Adrenal gland (tissue), 12 donors: ENCODE measurements around the gene CSNK1A1L. TPM values are rescaled to one million over a fixed set of nuclear protein-coding genes. Genes with fewer than 3 reads are reported as not detected.
"Not testable (repeated sequence)": the region's sequence is repeated elsewhere in the genome, so short reads cannot be mapped to it uniquely, and the experiment has no call there.

ENCODE experiments used
- DNase-seq, 7 donors: peaks; one replicate each; pipeline ENCODE4 v3.0.0-alpha.2; 2019 to 2020
- H3K27ac ChIP-seq, 5 donors: fragments of 200-600 bp; sonication (generic) in 4 of 5; 1 replicate in 3 of 5; 2 replicates in 2 of 5; pipeline versions ENCODE4 v1.5.1 to v1.8.0; 2016 to 2020; ENCODE audit warnings: mild to moderate bottlenecking in 1 of 5
- H3K27me3 ChIP-seq: fragments of 200-600 bp; 2 replicates; pipeline ENCODE4 v1.8.0; 2021
- H3K36me3 ChIP-seq, 2 donors: fragments of 200-600 bp; replicated peaks in 1 of 2; 1 replicate in 1 of 2; 2 replicates in 1 of 2; pipeline versions ENCODE4 v1.5.1 to v1.8.0; 2018 to 2022
- H3K4me1 ChIP-seq, 2 donors: fragments of 200-600 bp; replicated peaks in 1 of 2; 1 replicate in 1 of 2; 2 replicates in 1 of 2; pipeline versions ENCODE4 v1.5.1 to v1.8.0; 2018 to 2021
- H3K4me3 ChIP-seq, 4 donors: fragments of 200-600 bp; sonication (generic) in 3 of 4; one replicate each; pipeline ENCODE4 v1.5.1; 2016 to 2018
- H3K9me3 ChIP-seq, 3 donors: fragments of 200-600 bp; sonication (generic) in 1 of 3; replicated peaks in 1 of 3; 1 replicate in 2 of 3; 2 replicates in 1 of 3; pipeline versions ENCODE4 v1.5.1 to v1.8.0; 2016 to 2021
- CTCF ChIP-seq, 6 experiments: fragments of 450-650 bp in 4 of 6; fragments of 200-600 bp in 2 of 6; sonication (generic) in 1 of 6; IDR thresholded peaks; 1 replicate in 5 of 6; 2 replicates in 1 of 6; pipeline versions ENCODE4 v1.5.1 to v1.8.0; 2016 to 2021; ENCODE audit warnings: antibody characterized with exemption in 6 of 6, mild to moderate bottlenecking in 2 of 6, moderate library complexity in 1 of 6
- POLR2A ChIP-seq, 2 donors: fragments of 450-650 bp; IDR thresholded peaks; one replicate each; pipeline ENCODE4 v1.6.1; 2017; ENCODE audit warnings: antibody characterized with exemption in 2 of 2, mild to moderate bottlenecking in 2 of 2, moderate library complexity in 1 of 2
- WGBS, 4 donors: extraction: QIAGEN DNeasy Blood & Tissue Kit in 2 of 4; methylation state at CpG; one replicate each; pipeline versions ENCODE4 v1.1.5 to v1.1.7; 2013 to 2017; 5-methylcytosine and 5-hydroxymethylcytosine counted together
- intact Hi-C, 2 donors: fragments of 100-400 bp; cut with DNase I; formaldehyde crosslinking; loops; one replicate each; pipeline versions ENCODE4 v1.14.1 to v1.15.0; 2022 to 2023
- polyA plus RNA-seq, 3 donors: library from polyadenylated mRNA; stranded (reverse); fragments of 200-250 nt in 2 of 3; fragments of 350-450 nt in 1 of 3; fragmentation: Illumina TruSeq in 1 of 3; extraction: RNeasy Lipid Tissue Mini Kit (QIAGEN cat#74804) in 1 of 3; gene quantifications; one replicate each; pipeline ENCODE4 v1.2.3, GENCODE V29; 2013 to 2014
- total RNA-seq, 9 donors: library from RNA; depleted of rRNA in 4 of 9; stranded (reverse); fragments of >200 nt in 4 of 9; fragments of 120-200 nt in 1 of 9; fragmentation: NEBNext Ultra II Directional in 1 of 9; extraction: Animal tissue kit (Norgen Biotek cat#: 25700) in 1 of 9; gene quantifications; one replicate each; pipeline versions ENCODE4 v1.1.0 to v1.2.4, GENCODE V29; 2013 to 2023
- donor health status: healthy with polysubstance abuse.
- donor health status: Bipolar disorder and iron deficiency.
- donor health status: DM: yes; HTN: yes; CAD: no.
- donor health status: DM: no; HTN: no; CAD: no.
- donor health status: DM: no; HTN: no; CAD: no.
- donor health status: DM: yes; HTN: yes; CAD: no.

The CSNK1A1L gene
- total and polyA plus RNA-seq, 12 donors: not detected

- Histone ChIP-seq H3K4me3 (no peak overlapping the region), H3K4me1 (no peaks in the 10 kb centered on the region), H3K27me3 (no peaks in the 10 kb centered on the region), H3K27ac (no peak overlapping the region), H3K36me3 (no peaks in the 10 kb centered on the region), H3K9me3 (no peaks in the 10 kb centered on the region)
- DNase-seq: no peak
- TF ChIP-seq CTCF (IDR thresholded peaks at IDR 0.05) (no peak), POLR2A (IDR thresholded peaks at IDR 0.05) (no peak)
- 78 to 80% (median 79%) methylated on average over 6 of the region's 6 CpGs for WGBS, 4 donors
- intact Hi-C loops: loop anchor here in 1 of 2 donors (10.0 kb wide), 1 partner anchor 539 kb away; no protein-coding TSS in a partner anchor
Measured at GRCh38 chr13:37065890-37066526, 39.5 kb downstream of the CSNK1A1L start.

GRCh38 chr13:37059848-37060192 is 45.6 kb downstream of the CSNK1A1L start:
- no peak for DNase-seq
- WGBS, 4 donors: 19 to 23% (median 21%) methylated on average over 10 of the region's 10 CpGs
- TF ChIP-seq CTCF (IDR thresholded peaks at IDR 0.05) (no peak), POLR2A (IDR thresholded peaks at IDR 0.05) (no peak)
- intact Hi-C loops: loop anchor here in 1 of 2 donors (10.0 kb wide), 1 partner anchor 545 kb away; no protein-coding TSS in a partner anchor
- H3K9me3 ChIP-seq: no peaks in the 10 kb centered on the region
- peak overlapping the region in 2 of 4 donors; percentile 59 to 83 for H3K4me3 ChIP-seq
- H3K27ac ChIP-seq: peak overlapping the region in 3 of 5 donors; percentile 90 to 97 (median 94)
- no peaks in the 10 kb centered on the region for H3K27me3 ChIP-seq
- peaks cover 0 to 21% of the 10 kb centered on the region in 2 donors for H3K4me1 ChIP-seq
- H3K36me3 ChIP-seq: no peaks in the 10 kb centered on the region

DNA sequence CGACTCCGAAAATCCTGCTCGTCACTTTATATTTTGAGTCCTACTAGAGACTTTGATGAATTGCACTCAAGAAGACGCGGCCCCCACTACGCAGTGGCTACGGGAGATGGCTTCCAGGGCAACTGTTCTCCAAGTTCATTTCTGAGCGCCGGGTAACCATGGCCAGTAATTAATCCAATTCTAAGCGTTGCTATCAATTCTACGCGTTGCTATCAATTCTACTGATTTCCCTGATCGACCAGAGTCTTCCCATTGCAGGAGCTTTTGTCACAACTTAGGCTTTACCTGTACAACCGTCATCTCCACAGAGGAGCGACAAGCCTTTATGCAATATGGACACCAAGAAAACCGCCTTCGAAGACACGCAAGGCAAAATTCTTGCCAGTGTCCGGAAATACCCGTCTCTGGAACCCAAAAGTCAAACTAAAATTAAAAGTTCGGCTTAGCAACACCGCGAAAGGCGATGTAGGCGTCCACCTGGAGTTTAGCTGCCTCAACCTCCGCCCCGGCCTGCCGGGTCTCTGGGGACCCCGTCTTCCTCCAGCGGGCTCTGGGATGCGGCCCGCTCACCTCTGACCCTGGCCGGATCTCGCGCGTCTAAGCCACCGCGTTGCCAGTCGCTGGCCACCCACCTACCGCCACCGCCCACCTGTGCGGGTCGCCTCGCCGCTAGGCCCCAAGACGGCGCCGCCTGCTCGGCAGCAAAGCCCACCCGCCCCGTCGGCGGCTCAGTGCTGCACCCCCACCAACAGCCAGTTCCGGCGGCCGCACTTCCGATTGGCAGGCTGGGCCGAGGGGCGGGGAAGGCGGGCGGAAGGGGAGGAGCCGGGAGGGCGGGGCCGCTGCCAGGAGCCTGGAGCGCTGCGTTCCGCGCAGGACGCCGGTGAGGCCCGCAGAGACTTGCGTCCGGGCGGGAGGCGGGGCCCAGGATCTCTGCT is 46.3 kb downstream of the CSNK1A1L start, which contains the start of gene SUPT20H:
SUPT20H (minus strand) TSS at position 779 of the 938 bp plus-strand sequence. CDS start 8,198 bp downstream, outside the sequence.
- intact Hi-C loops: no loop called here

DNA sequence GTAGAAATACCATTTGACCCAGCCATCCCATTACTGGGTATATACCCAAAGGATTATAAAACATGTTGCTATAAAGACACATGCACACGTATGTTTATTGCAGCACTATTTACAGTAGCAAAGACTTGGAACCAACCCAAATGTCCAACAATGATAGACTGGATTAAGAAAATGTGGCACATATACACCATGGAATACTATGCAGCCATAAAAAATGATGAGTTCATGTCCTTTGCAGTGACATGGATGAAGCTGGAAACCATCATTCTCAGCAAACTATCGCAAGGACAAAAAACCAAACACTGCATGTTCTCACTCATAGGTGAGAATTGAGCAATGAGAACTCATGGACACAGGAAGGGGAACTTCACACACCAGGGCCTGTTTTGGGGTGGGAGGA is 49.2 kb downstream of the CSNK1A1L start:
- intact Hi-C loops, H3K27ac ChIP-seq, H3K4me3 ChIP-seq, H3K27me3 ChIP-seq, H3K9me3 ChIP-seq, H3K36me3 ChIP-seq, DNase-seq: not testable (repeated sequence)
- H3K4me1 ChIP-seq: peaks cover 0 to 21% of the 10 kb centered on the region in 2 donors
- WGBS, 4 donors: 88 to 97% (median 91%) methylated on average over 2 of the region's 2 CpGs

More for the DNA sequence above, 46.3 kb downstream of the CSNK1A1L start, which contains the start of gene SUPT20H:
- TF ChIP-seq POLR2A (IDR thresholded peaks at IDR 0.05): peak; percentile 75 to 92
- TF ChIP-seq CTCF (IDR thresholded peaks at IDR 0.05): peak in 1 of 6 experiments; percentile 7
- H3K4me1 ChIP-seq: peaks cover 0 to 21% of the 10 kb centered on the region in 2 donors
- 0 to 2% (median 1%) methylated on average over 14 to 75 of the region's 75 CpGs for WGBS, 4 donors
- no peaks in the 10 kb centered on the region for H3K27me3 ChIP-seq
- H3K36me3 ChIP-seq: no peaks in the 10 kb centered on the region
- no peaks in the 10 kb centered on the region for H3K9me3 ChIP-seq
- H3K4me3 ChIP-seq: peak within 1 kb of the TSS; percentile 18 to 83 (median 66)
- peak within 1 kb of the TSS; percentile 73 to 97 (median 90) for H3K27ac ChIP-seq
- peak; percentile 92 to 96 (median 94) for DNase-seq

Other genes starting within 250 kb of the CSNK1A1L start
- gene SMAD9, start 185.4 kb downstream of the CSNK1A1L start, total RNA-seq: 1 to 10 TPM; 2.5 to 4.5 (median 3.2) TPM
- gene SMAD9, start 185.4 kb downstream of the CSNK1A1L start, polyA plus RNA-seq: 1 to 10 TPM in 2 of 3 donors, under 1 TPM in 1; 0.88 to 2.3 (median 1.2) TPM
- 10 to 100 TPM; 28.2 to 76.7 (median 43.8) TPM for gene ALG5, start 106.3 kb downstream of the CSNK1A1L start, total RNA-seq
- 10 to 100 TPM; 29.1 to 62.3 (median 35.1) TPM for gene ALG5, start 106.3 kb downstream of the CSNK1A1L start, polyA plus RNA-seq
- 10 to 100 TPM in 8 of 9 donors, 1 to 10 TPM in 1; 4.7 to 44.3 (median 22.1) TPM for gene EXOSC8, start 104.9 kb downstream of the CSNK1A1L start, total RNA-seq
- 100 to 1,000 TPM in 1 of 3 donors, 10 to 100 TPM in 2; 37.4 to 110 (median 53.5) TPM for gene EXOSC8, start 104.9 kb downstream of the CSNK1A1L start, polyA plus RNA-seq
- gene SUPT20H, start 46.0 kb downstream of the CSNK1A1L start, total RNA-seq: 10 to 100 TPM; 17.9 to 55.2 (median 40.4) TPM
- 10 to 100 TPM; 35.3 to 51.3 (median 44.9) TPM for gene SUPT20H, start 46.0 kb downstream of the CSNK1A1L start, polyA plus RNA-seq